ENCODE results near the gene C4B. TPM values are rescaled to one million over a fixed set of nuclear protein-coding genes. Genes with fewer than 3 reads are reported as not detected.
"Not testable (repeated sequence)": the region's sequence is repeated elsewhere in the genome, so short reads cannot be mapped to it uniquely, and the experiment has no call there.

The C4B gene
- total RNA-seq, 1 donor from 2014 or later: 3.2 TPM

- Histone ChIP-seq H4K20me1 (ENCODE audit: insufficient read depth, low read length) (no peaks in the 10 kb centered on the region), H3K4me2 (ENCODE audit: low read length) (no peak overlapping the region), H3K79me2 (ENCODE audit: insufficient read depth, low read length) (no peaks in the 10 kb centered on the region), H3K27me3 (ENCODE audit: insufficient read depth, low read length) (peaks cover 9% of the 10 kb centered on the region), H3K4me1 (ENCODE audit: insufficient read depth, low read length) (peaks cover 20% of the 10 kb centered on the region), H3K9me3 (ENCODE audit: insufficient read depth, low read depth, low read length) (no peaks in the 10 kb centered on the region), H3K4me3 (ENCODE audit: insufficient read depth, low read depth, low read length) (no peak overlapping the region), H2AFZ (ENCODE audit: low read depth, low read length) (no peak overlapping the region), H3K36me3 (ENCODE audit: insufficient read depth, low read length) (no peaks in the 10 kb centered on the region), H3K9ac (ENCODE audit: low read length) (no peak overlapping the region), H3K27ac (ENCODE audit: low read depth, low read length) (no peak overlapping the region)
- H3K27ac Mint-ChIP-seq (ENCODE audit: unreplicated experiment): no peak overlapping the region
- DNase-seq (ENCODE audit: low read depth) (no peak), FAIRE-seq (no peak)
- no peaks in the 10 kb centered on the region for H3K9me3 Mint-ChIP-seq (ENCODE audit: unreplicated experiment)
- H3K4me1 Mint-ChIP-seq (ENCODE audit: low read depth, unreplicated experiment): peaks cover 7% of the 10 kb centered on the region
- peaks cover 52% of the 10 kb centered on the region for H3K27me3 Mint-ChIP-seq (ENCODE audit: low read depth, unreplicated experiment)
- H3K4me3 Mint-ChIP-seq (ENCODE audit: unreplicated experiment): no peak overlapping the region
- H3K36me3 Mint-ChIP-seq (ENCODE audit: low read depth, unreplicated experiment): peaks cover 7% of the 10 kb centered on the region
- no peak for TF ChIP-seq CTCF (IDR thresholded peaks at IDR 0.05; ENCODE audit: insufficient read depth, low read depth, low read length)
- TF ChIP-seq EZH2 (IDR thresholded peaks at IDR 0.05; ENCODE audit: insufficient read depth, low read length): no peak
Observed at GRCh38 chr6:32050562-32050961, 36.0 kb downstream of the C4B start.

- H2AFZ ChIP-seq (ENCODE audit: low read depth, low read length); FAIRE-seq; H3K4me3 Mint-ChIP-seq (ENCODE audit: unreplicated experiment); H4K20me1 ChIP-seq (ENCODE audit: insufficient read depth, low read length); H3K36me3 Mint-ChIP-seq (ENCODE audit: low read depth, unreplicated experiment); H3K36me3 ChIP-seq (ENCODE audit: insufficient read depth, low read length); H3K79me2 ChIP-seq (ENCODE audit: insufficient read depth, low read length); H3K9ac ChIP-seq (ENCODE audit: low read length); H3K9me3 ChIP-seq (ENCODE audit: insufficient read depth, low read depth, low read length); H3K4me2 ChIP-seq (ENCODE audit: low read length); H3K27ac ChIP-seq (ENCODE audit: low read depth, low read length); H3K4me1 Mint-ChIP-seq (ENCODE audit: low read depth, unreplicated experiment); DNase-seq (ENCODE audit: low read depth); H3K27me3 ChIP-seq (ENCODE audit: insufficient read depth, low read length); H3K4me1 ChIP-seq (ENCODE audit: insufficient read depth, low read length); H3K4me3 ChIP-seq (ENCODE audit: insufficient read depth, low read depth, low read length); H3K27ac Mint-ChIP-seq (ENCODE audit: unreplicated experiment); H3K9me3 Mint-ChIP-seq (ENCODE audit: unreplicated experiment): not testable (repeated sequence)
- peaks cover 64% of the 10 kb centered on the region for H3K27me3 Mint-ChIP-seq (ENCODE audit: low read depth, unreplicated experiment)
Observed at GRCh38 chr6:32052626-32053025, 38.0 kb downstream of the C4B start.

GRCh38 chr6:32053314-32053713 lies 38.7 kb downstream of the C4B start:
- not testable (repeated sequence) for H3K4me3 Mint-ChIP-seq (ENCODE audit: unreplicated experiment); H3K9me3 Mint-ChIP-seq (ENCODE audit: unreplicated experiment); H2AFZ ChIP-seq (ENCODE audit: low read depth, low read length); DNase-seq (ENCODE audit: low read depth); H3K27ac ChIP-seq (ENCODE audit: low read depth, low read length); FAIRE-seq; H3K27ac Mint-ChIP-seq (ENCODE audit: unreplicated experiment); H3K4me3 ChIP-seq (ENCODE audit: insufficient read depth, low read depth, low read length); H3K79me2 ChIP-seq (ENCODE audit: insufficient read depth, low read length); H3K36me3 Mint-ChIP-seq (ENCODE audit: low read depth, unreplicated experiment); H4K20me1 ChIP-seq (ENCODE audit: insufficient read depth, low read length); H3K36me3 ChIP-seq (ENCODE audit: insufficient read depth, low read length); H3K4me1 ChIP-seq (ENCODE audit: insufficient read depth, low read length); H3K4me2 ChIP-seq (ENCODE audit: low read length); H3K27me3 ChIP-seq (ENCODE audit: insufficient read depth, low read length); H3K9me3 ChIP-seq (ENCODE audit: insufficient read depth, low read depth, low read length); H3K4me1 Mint-ChIP-seq (ENCODE audit: low read depth, unreplicated experiment); H3K9ac ChIP-seq (ENCODE audit: low read length)
- peaks cover 66% of the 10 kb centered on the region for H3K27me3 Mint-ChIP-seq (ENCODE audit: low read depth, unreplicated experiment)

- peaks cover 69% of the 10 kb centered on the region for H3K27me3 Mint-ChIP-seq (ENCODE audit: low read depth, unreplicated experiment)
- H3K4me2 ChIP-seq (ENCODE audit: low read length); FAIRE-seq; H3K4me3 ChIP-seq (ENCODE audit: insufficient read depth, low read depth, low read length); H3K4me1 Mint-ChIP-seq (ENCODE audit: low read depth, unreplicated experiment); H4K20me1 ChIP-seq (ENCODE audit: insufficient read depth, low read length); H2AFZ ChIP-seq (ENCODE audit: low read depth, low read length); H3K4me3 Mint-ChIP-seq (ENCODE audit: unreplicated experiment); H3K9ac ChIP-seq (ENCODE audit: low read length); H3K79me2 ChIP-seq (ENCODE audit: insufficient read depth, low read length); H3K27ac ChIP-seq (ENCODE audit: low read depth, low read length); H3K27ac Mint-ChIP-seq (ENCODE audit: unreplicated experiment); H3K36me3 Mint-ChIP-seq (ENCODE audit: low read depth, unreplicated experiment); H3K9me3 ChIP-seq (ENCODE audit: insufficient read depth, low read depth, low read length); H3K4me1 ChIP-seq (ENCODE audit: insufficient read depth, low read length); DNase-seq (ENCODE audit: low read depth); H3K9me3 Mint-ChIP-seq (ENCODE audit: unreplicated experiment); H3K36me3 ChIP-seq (ENCODE audit: insufficient read depth, low read length): not testable (repeated sequence)
- H3K27me3 ChIP-seq (ENCODE audit: insufficient read depth, low read length): peaks cover 16% of the 10 kb centered on the region
Observed at GRCh38 chr6:32055756-32056155, 41.2 kb downstream of the C4B start.

Measured in astrocyte (in vitro differentiated cells and primary cell).